ENCODE measurements around the gene GPC6.

Gene GPC6

DNA sequence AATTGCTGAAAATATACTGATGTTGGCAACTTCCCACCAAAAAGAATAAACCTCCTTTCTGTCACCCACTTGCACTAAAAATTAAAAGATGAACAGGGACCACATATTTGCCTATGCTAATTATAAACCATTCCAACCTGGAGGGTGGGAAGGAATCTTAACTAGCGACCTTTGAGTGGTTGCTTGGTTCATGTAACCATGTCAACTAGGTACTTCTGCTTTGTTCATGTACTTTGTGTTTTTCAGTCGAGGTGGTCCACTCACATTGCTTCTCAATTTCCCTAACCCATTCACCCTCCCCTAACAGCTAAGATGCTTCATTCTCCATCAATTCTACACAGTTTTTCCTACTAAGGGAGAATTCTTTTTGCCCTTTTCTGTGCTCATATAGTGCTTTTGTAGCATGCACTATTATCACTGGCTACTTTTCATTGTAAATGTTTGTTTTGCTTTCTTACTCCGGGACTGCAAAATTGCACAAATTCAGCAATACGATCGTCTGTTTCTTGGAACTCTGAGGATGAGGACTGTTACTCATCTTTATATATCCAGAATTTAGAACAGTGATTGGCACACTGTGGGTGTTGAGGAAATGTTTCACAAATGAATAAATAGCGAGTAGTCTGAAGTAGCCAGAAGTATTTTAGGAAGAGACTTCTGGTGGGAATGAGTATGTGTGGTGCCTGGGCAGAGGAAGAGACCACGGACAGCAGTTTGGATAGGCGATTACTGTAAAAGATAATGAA is 187.5 kb downstream of the GPC6 start:
- no peak for DNase-seq (ENCODE audit: low read depth in 1 of 2, low spot score in 1 of 2)
- Histone ChIP-seq H3K27ac (replicated peaks) (no peak overlapping the region), H3K4me3 (replicated peaks; ENCODE audit: insufficient read depth, low read length) (no peak overlapping the region), H3K27me3 (ENCODE audit: insufficient read depth, poor library complexity, severe bottlenecking) (no peaks in the 10 kb centered on the region)
- TF ChIP-seq, protein P1, sequence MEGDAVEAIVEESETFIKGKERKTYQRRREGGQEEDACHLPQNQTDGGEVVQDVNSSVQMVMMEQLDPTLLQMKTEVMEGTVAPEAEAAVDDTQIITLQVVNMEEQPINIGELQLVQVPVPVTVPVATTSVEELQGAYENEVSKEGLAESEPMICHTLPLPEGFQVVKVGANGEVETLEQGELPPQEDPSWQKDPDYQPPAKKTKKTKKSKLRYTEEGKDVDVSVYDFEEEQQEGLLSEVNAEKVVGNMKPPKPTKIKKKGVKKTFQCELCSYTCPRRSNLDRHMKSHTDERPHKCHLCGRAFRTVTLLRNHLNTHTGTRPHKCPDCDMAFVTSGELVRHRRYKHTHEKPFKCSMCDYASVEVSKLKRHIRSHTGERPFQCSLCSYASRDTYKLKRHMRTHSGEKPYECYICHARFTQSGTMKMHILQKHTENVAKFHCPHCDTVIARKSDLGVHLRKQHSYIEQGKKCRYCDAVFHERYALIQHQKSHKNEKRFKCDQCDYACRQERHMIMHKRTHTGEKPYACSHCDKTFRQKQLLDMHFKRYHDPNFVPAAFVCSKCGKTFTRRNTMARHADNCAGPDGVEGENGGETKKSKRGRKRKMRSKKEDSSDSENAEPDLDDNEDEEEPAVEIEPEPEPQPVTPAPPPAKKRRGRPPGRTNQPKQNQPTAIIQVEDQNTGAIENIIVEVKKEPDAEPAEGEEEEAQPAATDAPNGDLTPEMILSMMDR (IDR thresholded peaks at IDR 0.05; ENCODE audit: insufficient read depth, low read length), result no peak
- TF ChIP-seq, protein P2, sequence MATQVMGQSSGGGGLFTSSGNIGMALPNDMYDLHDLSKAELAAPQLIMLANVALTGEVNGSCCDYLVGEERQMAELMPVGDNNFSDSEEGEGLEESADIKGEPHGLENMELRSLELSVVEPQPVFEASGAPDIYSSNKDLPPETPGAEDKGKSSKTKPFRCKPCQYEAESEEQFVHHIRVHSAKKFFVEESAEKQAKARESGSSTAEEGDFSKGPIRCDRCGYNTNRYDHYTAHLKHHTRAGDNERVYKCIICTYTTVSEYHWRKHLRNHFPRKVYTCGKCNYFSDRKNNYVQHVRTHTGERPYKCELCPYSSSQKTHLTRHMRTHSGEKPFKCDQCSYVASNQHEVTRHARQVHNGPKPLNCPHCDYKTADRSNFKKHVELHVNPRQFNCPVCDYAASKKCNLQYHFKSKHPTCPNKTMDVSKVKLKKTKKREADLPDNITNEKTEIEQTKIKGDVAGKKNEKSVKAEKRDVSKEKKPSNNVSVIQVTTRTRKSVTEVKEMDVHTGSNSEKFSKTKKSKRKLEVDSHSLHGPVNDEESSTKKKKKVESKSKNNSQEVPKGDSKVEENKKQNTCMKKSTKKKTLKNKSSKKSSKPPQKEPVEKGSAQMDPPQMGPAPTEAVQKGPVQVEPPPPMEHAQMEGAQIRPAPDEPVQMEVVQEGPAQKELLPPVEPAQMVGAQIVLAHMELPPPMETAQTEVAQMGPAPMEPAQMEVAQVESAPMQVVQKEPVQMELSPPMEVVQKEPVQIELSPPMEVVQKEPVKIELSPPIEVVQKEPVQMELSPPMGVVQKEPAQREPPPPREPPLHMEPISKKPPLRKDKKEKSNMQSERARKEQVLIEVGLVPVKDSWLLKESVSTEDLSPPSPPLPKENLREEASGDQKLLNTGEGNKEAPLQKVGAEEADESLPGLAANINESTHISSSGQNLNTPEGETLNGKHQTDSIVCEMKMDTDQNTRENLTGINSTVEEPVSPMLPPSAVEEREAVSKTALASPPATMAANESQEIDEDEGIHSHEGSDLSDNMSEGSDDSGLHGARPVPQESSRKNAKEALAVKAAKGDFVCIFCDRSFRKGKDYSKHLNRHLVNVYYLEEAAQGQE (IDR thresholded peaks at IDR 0.05; ENCODE audit: insufficient replicate concordance, low read depth), result no peak
- no peak for TF ChIP-seq GABPA (IDR thresholded peaks at IDR 0.05; ENCODE audit: low read depth)
- TF ChIP-seq SPI1 (IDR thresholded peaks at IDR 0.05; ENCODE audit: borderline replicate concordance, low read depth), result no peak
- no peak for TF ChIP-seq POLR2AphosphoS5 (IDR thresholded peaks at IDR 0.05; ENCODE audit: low read depth)

DNA sequence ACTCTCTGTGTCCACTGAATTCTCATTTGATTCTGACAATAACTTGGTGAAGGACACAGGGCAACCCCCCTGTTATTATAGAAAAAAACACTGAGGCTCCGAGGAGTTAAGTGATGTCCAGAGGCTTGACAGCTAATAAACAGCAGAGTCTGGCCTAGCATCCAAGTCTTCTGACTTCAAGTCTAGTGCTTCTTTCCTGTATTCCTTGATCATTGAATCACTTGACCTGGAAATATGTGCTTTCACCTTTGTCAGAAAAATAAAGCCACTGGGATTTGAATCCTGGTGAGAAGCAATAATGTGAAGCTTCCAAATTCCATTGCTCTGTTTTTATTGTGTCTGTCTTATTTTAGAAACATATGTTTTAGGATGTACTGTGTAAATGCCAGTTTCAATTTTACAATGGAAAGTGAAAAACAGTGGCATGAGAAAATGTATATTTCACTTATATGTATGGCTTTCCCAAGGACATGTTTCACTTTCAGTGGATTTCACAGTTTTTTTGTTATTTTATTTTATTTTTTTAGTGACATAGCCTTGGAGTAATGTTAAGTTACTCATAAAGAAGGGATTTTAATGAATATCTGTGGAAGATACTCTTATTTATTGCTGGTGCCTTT is 190.2 kb downstream of the GPC6 start:
- Histone ChIP-seq H3K4me3 (replicated peaks; ENCODE audit: insufficient read depth, low read length) (no peak overlapping the region), H3K27ac (replicated peaks) (no peak overlapping the region), H3K27me3 (ENCODE audit: insufficient read depth, poor library complexity, severe bottlenecking) (no peaks in the 10 kb centered on the region)
- TF ChIP-seq GABPA (IDR thresholded peaks at IDR 0.05; ENCODE audit: low read depth), result no peak
- TF ChIP-seq POLR2AphosphoS5 (IDR thresholded peaks at IDR 0.05; ENCODE audit: low read depth), result no peak
- TF ChIP-seq, protein P1 (IDR thresholded peaks at IDR 0.05; ENCODE audit: insufficient read depth, low read length), result no peak
- TF ChIP-seq, protein P2 (IDR thresholded peaks at IDR 0.05; ENCODE audit: insufficient replicate concordance, low read depth), result no peak
- TF ChIP-seq SPI1 (IDR thresholded peaks at IDR 0.05; ENCODE audit: borderline replicate concordance, low read depth), result no peak
- no peak for DNase-seq (ENCODE audit: low read depth in 1 of 2, low spot score in 1 of 2)

DNA sequence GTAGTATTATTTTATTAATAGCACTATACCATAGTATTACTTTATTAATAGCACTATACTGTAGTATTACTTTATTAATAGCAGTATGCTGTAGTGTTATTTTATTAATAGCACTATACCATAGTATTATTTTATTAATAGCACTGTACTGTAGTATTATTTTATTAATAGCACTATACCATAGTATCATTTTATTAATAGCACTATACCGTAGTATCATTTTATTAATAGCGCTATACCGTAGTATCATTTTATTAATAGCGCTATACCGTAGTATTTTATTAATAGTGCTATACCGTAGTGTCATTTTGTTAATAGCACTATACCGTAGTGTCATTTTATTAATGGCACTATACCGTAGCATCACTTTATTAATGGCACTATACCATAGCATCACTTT is 191.8 kb downstream of the GPC6 start:
- DNase-seq (ENCODE audit: low read depth in 1 of 2, low spot score in 1 of 2), result no peak
- no peak overlapping the region for H3K4me3 ChIP-seq (replicated peaks; ENCODE audit: insufficient read depth, low read length)
- TF ChIP-seq GABPA (IDR thresholded peaks at IDR 0.05; ENCODE audit: low read depth), result no peak
- no peak for TF ChIP-seq SPI1 (IDR thresholded peaks at IDR 0.05; ENCODE audit: borderline replicate concordance, low read depth)
- TF ChIP-seq, protein P2 (IDR thresholded peaks at IDR 0.05; ENCODE audit: insufficient replicate concordance, low read depth), result no peak
- TF ChIP-seq POLR2AphosphoS5 (IDR thresholded peaks at IDR 0.05; ENCODE audit: low read depth), result no peak
- TF ChIP-seq, protein P1 (IDR thresholded peaks at IDR 0.05; ENCODE audit: insufficient read depth, low read length), result no peak
- no peaks in the 10 kb centered on the region for H3K27me3 ChIP-seq (ENCODE audit: insufficient read depth, poor library complexity, severe bottlenecking)
- no peak overlapping the region for H3K27ac ChIP-seq (replicated peaks)

Data from HL-60 (cell line).